ENCODE measurements around the gene CREBBP.

CREBBP gene

GRCh38 chr16:3856367-3857141, 24.0 kb downstream of the CREBBP start:
- DNase-seq (ENCODE audit: low read depth in 2 of 2), result no peak

DNA sequence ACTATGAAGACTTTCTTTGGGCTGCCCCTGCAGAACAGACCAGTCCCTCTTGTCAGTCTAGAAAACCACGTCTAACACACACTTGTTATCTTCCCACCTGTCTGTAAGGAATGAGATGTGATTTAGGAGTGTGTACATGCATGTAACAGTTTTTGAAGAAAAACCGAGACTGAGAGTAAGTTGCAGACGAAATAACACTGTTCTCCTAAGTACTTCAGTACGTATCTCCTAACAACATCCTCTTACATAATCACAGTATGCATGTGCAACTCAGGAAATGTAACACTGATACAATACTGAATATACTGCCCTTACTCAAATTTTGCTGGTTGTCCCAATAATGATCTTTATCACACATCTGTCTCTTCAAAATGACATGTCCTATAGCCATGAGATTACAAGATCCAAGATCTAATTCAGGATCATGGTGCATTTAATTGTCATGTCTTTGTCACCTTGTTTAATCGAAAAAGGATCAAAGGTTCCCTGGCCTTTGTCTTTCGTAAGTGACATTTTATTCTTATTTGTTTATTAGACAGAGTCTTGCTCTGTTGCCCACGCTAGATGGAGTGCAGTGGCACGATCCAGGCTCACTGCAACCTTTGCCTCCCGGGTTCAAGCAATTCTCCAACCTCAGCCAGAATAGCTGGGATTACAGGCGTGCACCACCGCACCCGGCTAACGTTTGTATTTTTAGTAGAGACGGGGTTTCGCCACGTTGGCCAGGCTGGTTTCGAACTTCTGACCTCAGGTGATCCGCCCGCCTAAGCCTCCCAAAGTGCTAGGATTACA, 25.6 kb downstream of the CREBBP start:
- no peak for DNase-seq (ENCODE audit: low read depth in 2 of 2)

DNA sequence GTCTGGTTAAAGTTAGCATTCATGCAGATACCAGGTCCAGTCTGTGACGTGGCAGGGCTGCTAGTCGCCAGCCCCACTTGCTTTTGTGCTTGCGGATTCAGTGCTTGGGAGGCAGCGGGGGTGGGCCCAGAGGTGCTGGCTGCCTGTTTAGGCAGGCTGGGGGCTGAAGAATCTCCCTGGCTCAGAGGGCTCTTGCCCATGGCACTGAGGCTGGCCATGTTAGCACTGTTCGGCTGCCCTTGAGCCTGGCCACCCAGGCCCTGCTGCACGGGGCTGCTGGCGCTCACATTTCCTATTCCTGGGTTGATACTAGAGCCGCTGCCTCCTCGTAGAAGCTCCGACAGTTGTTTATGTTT, 30.0 kb downstream of the CREBBP start:
- DNase-seq (ENCODE audit: low read depth in 2 of 2), result no peak

DNA sequence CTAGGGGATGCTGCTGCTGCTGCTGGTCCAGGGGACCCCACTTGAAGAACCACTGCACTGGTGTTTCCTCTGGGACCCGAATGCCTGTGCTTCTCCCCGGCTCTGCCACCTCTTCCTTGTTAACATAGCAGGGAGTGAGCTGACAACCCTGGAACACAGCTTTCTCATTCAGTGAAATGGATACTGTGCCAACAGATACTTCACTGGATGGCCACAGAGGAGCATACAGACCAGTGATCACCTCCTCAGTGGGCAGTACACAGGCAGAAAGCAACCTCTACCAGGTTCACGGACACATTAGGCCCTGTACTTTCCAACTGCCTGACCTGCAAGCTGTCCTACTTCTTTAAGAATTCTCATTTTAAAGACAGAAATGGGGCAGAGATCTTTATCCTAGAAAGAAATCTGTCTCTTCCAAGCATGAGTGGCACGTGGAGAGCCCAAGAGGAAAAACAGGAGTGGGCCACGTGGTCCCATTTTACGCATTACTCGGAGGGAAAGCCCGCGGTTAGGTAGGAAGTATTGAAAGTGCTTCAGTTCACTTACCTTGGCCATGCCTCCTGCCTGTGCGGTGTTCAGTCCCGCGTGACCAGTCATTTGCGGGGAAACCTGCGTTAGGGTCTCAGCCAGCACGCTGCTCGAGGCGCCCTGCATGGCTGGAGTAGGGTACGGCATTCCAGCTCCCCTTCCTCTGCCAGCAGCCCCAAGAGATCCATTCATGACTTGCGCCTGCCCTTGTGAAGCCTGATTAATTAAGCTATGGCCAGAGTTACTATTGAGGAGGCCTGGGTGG, 30.6 kb downstream of the CREBBP start:
- no peak for DNase-seq (ENCODE audit: low read depth in 2 of 2)

DNA sequence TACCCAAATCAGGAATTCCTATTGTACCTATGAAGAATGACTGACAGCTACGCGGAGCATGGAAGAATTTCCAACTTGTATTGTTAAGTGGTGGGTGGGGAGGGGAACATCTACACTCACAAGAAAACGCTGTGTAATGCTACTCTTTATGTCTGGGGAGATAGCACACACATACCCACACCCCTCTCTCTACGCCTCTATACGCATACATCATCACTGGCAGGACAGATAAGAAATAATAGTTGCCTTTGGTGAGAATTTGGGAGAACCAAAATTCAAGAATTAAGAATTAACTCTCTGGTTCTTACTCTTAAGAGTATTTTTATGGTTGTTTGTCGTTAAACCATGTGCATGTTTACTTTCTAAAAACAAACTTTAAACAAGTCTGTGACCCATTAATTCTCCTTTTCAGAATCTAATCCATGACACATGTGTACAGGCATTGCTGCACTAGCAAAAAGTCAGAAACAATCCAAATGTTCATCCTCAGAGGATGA, 33.9 kb downstream of the CREBBP start:
- no peak for DNase-seq (ENCODE audit: low read depth in 2 of 2)

GRCh38 chr16:3846087-3846486, 34.4 kb downstream of the CREBBP start:
- no peak for DNase-seq (ENCODE audit: low read depth in 2 of 2)

DNA sequence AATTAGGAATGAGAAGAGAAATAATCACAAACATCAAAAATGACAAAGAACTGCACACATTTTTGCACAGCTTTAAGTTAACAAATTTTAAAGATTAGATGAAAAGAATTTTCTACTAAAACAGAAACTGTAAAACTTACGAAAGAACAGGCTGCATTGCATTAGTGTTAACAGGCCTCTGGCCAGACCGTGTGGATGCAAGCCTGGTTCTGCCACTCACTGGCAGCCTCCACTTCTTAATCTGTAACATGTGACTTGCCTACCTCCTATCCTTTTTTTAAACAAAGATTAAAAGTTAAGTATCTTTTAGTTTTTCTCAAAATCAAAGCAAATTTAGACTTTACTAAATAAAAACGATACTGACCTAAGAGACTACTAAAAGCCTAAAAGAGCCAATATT, 37.5 kb downstream of the CREBBP start:
- DNase-seq (ENCODE audit: low read depth in 2 of 2), result no peak

DNA sequence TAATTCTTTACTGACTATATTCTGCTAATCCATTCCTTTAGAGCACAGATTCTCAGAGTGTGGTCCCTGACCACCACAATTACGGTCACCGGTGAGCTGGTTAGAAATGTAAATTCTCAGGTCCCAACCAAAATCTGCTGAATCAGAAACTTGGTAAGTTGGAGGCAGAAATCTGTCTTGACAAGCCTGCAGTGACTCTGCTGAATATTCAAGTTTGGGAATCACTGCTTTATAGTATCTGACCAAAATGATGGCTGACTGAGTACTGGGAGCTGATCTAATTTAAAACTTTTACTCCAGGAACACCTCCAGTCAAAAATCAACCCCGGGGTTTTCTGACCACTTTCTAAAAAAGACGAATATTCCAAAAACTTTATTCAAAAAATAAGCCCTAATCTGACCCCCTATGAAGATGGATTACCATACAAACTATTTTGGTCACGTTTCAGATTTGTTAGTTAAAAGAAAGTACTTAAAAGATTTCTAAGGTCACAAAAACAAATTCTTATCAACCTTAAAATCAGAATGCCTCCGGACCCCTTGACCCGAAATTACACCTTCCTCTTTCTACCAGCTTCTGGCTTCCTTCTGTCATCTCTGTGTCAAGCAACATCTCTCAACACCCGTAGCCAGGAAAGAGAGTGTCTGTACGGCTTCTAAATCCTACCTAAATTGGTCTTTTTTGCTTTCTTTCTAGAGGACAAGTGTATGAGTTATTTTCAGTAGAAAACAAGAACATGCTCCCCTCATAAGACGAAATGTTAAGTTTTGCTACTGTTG, 38.6 kb downstream of the CREBBP start:
- no peak for DNase-seq (ENCODE audit: low read depth in 2 of 2)

GRCh38 chr16:3839402-3840184, 40.9 kb downstream of the CREBBP start:
- DNase-seq (ENCODE audit: low read depth in 2 of 2), result no peak

DNA sequence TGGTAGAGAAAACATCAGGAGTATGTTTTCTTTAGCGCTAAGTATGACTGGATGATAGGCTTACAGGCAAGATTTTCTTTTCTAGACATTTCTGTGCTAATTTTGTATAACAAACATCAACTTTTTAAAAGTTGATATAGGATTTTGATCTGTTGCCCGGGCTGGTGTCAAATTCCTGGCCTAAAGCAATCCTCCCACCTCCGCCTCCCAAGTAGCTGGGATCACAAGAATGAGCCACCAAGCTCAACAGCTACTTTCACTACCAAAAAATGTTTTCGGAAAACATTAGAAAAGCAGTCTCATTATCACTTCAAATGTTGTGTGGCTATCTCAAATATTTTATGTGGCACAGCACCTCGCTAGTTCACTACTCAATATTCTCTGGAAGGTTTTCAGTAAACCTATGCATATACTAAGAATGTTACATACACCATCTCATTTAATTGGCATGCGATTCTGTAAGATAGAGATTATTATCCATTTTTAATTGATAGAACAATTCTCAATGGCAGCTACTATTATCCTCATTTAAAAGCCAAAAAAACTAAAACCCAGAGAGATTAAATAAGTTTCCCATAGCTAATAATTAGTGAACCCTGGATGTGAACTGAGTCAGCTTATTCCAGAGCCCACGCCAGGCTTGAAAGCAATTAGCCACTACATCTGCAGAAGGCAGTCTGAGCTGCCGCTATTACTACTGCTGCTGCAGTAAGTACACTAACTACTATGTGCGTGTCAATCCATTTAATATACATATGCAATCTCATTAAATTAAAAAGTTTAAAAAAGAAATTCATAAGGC, 41.7 kb downstream of the CREBBP start:
- no peak for DNase-seq (ENCODE audit: low read depth in 2 of 2)

DNA sequence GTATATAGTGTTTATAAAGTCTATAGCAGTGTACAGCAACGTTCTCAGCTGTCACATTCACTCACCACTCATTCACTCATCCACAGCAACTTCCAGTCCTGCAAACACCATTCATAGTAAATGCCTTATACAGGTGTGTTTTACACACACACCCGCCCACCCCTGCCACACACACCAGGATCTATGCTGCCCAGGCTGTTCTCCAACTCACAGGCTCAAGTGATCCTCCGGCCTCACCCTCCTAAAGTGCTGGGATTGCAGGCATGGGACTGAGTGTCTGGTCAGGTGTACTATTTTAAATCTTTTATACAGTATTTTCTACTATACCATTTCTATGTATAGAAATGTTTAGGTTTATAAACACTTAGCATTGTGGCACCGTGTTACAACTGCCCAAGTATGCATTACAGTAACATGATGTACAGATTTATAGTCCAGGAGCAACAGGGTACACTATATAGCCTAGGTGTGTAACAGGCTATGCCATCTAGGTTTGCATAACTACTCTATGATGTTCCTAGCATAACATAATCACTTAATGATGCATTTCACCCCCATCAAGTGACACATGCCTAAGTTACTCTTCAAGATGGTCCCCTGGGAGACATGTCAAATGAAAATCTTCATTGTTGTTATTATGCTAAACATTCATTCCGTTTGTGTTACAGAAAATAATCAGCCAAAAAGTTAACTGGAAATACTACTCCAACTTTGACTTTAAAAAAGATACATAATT, 42.5 kb downstream of the CREBBP start:
- no peak for DNase-seq (ENCODE audit: low read depth in 2 of 2)

- no peak for DNase-seq (ENCODE audit: low read depth in 2 of 2)
These were observed 43.9 kb downstream of the CREBBP start for GRCh38 chr16:3836641-3837040.

GRCh38 chr16:3835089-3835602, 45.4 kb downstream of the CREBBP start:
- DNase-seq (ENCODE audit: low read depth in 2 of 2), result no peak

DNA sequence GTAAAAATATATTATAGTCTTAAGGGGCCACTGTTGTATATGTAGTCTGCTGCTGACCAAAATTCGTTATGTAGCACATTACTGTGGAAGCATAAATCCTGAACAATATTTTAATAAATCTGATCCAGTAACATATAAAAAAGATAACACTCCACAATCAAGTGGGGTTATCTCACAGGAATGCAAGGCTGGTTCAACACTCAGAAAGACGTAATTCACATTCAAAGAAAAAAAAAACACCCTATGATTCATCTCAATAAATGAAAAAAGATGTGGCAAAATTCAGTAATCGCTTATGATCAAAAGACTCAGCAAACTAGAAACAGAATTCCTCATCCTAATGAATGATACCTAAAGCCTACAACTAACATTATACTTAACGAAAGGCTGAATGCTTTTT, 47.8 kb downstream of the CREBBP start:
- no peak for DNase-seq (ENCODE audit: low read depth in 2 of 2)

- no peak for DNase-seq (ENCODE audit: low read depth in 2 of 2)
These were observed 49.8 kb downstream of the CREBBP start for GRCh38 chr16:3830625-3831254.

- DNase-seq (ENCODE audit: low read depth in 2 of 2), result no peak
These were observed 50.6 kb downstream of the CREBBP start for GRCh38 chr16:3829631-3830536.

DNA sequence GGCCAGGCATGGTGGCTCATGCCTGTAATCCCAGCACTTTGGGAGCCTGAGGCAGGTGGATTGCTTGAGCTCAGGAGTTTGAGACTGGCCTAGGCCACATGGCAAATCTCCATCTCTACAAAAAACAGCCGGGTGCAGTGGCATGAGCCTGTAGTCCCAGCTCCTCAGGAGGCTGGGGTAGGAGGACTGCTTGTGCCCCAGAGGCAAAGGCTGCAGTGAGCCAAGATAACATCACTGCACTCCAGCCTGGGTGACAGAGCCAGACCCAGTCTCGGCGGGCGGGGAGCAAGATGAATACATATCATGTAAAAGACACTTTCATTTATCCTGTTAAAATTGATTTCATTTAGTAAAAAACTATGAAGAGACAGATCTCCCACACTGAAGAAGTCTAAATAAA, 54.6 kb downstream of the CREBBP start:
- no peak for DNase-seq (ENCODE audit: low read depth in 2 of 2)
